ENCODE measurements around the gene RPH3AL.
"Not testable (repeated sequence)": the region's sequence is repeated elsewhere in the genome, so short reads cannot be mapped to it uniquely, and the experiment has no call there.

RPH3AL gene

DNA sequence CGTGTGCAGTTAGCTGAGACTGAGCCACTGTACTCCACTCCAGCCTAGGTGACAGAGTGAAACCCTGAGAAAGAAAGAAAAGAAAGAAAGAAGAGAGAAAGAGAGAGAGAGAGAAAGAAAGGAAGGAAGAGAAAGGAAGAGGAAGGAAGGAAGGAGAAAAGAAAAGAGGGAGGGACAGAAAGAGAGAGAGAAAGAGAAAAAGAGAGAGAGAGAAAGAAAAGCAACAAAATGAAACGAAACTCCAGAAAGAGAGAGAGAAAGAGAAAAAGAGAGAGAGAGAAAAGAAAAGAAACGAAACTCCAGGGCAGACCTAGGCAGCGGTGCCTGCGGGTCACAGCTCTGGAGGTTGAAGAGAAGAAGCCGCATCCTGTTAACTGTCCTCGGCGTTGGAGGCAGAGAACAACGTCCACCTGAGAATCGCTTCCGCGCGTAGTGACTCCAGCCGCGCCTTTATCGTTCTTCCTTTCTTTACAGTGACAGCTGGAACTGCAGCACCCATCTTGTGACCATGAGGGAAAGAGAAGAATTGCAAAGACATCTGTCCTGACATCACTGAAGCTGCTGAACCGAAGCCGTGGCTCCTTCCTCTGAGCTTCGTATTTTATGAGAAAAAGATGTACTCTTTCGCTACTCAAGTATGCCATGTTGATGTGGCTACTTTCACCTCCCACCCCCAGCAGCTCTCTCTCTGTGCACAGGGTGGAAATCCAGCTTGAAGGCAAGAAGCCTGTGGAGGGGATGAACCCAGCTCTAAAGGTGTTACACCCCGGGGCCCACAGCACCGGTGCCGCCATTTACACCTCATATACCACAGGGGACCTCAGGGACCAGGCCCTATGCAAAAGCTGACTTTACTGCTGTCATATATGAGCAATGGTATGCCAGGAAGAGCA is 114.3 kb downstream of the RPH3AL start:
- no peak for DNase-seq (ENCODE audit: low read depth in 2 of 2)

DNA sequence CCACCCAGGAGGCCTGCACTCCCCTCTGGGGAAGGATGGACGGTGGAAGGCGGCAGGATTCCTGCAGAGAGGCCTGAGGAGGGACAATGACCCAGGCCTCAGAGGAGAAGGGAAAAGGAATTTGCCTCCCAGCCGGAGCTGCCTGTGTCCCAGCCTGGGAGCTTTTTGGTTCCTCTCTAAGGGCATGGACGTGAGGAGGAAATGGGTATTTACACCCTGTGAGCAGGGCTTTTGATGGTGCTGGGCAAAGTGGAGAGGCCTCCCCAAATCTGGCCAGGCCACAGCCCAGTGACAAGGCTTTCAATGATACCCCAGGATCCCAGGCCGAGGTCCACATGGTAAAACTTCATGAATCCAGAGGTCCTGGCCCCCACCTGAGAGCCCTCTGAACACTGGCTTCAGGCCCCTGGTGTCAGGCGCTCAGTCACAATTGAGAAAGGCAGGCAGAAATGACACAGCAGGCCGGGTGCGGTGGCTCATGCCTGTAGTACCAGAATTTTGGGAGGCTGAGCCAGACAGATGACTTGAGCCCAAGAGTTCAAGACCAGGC is 115.1 kb downstream of the RPH3AL start:
- DNase-seq (ENCODE audit: low read depth in 2 of 2) = no peak

GRCh38 chr17:236641-237405 is 115.8 kb downstream of the RPH3AL start:
- no peak for DNase-seq (ENCODE audit: low read depth in 2 of 2)

DNA sequence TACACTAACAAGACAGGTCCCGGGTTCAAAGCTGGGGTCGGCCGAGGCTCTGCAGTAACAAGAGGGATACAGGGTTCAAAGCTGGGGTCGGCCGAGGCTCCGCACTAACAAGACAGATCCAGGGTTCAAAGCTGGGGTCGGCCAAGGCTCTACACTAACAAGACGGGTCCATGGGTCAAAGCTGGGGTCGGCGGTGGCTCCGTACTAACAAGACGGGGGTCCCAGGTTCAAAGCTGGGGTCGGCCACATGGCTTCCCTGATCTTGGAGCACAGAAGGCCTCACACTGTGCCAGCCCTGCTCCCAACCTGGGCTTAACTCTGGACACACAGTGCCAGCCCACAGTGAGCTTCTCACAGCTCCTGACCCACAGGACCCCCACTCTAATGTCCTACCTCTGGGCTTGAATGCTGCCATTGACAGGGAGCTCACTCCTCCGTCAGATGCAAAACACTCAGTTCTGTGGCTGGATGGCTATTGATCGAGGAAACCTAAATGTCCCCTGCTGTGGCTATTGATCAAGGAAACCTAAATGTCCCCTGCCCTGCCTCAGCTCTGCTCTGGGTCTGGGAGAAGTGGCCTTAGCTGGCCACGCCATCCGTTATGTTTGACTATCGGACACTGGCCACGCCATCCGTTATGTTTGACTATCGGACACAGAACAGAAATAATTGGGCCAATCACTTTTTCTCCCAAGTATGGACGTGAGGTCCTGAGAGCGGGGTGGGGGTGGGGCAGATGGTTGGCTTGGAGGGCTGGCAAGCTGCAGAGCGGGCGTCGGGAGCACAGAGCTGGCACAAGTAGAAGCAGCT is 116.6 kb downstream of the RPH3AL start:
- no peak for DNase-seq (ENCODE audit: low read depth in 2 of 2)

DNA sequence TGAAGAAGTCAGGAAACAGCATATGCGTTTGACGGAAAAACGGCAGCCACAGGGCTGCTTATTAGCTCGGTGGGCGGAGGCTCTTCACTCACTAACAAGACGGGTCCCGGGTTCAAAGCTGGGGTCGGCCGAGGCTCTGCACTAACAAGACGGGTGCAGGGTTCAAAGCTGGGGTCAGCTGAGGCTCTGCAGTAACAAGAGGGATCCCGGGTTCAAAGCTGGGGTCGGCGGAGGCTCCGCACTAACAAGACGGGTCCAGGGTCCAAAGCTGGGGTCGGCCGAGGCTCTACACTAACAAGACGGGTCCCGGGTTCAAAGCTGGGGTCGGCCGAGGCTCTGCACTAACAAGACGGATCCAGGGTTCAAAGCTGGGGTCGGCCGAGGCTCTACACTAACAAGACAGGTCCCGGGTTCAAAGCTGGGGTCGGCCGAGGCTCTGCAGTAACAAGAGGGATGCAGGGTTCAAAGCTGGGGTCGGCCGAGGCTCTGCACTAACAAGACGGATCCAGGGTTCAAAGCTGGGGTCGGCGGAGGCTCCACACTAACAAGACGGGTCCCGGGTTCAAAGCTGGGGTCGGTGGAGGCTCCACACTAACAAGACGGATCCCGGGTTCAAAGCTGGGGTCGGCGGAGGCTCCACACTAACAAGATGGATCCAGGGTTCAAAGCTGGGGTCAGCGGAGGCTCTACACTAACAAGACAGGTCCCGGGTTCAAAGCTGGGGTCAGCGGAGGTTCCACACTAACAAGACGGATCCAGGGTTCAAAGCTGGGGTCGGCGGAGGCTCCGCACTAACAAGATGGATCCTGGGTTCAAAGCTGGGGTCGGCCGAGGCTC is 117.4 kb downstream of the RPH3AL start:
- not testable (repeated sequence) for DNase-seq (ENCODE audit: low read depth in 2 of 2)

DNA sequence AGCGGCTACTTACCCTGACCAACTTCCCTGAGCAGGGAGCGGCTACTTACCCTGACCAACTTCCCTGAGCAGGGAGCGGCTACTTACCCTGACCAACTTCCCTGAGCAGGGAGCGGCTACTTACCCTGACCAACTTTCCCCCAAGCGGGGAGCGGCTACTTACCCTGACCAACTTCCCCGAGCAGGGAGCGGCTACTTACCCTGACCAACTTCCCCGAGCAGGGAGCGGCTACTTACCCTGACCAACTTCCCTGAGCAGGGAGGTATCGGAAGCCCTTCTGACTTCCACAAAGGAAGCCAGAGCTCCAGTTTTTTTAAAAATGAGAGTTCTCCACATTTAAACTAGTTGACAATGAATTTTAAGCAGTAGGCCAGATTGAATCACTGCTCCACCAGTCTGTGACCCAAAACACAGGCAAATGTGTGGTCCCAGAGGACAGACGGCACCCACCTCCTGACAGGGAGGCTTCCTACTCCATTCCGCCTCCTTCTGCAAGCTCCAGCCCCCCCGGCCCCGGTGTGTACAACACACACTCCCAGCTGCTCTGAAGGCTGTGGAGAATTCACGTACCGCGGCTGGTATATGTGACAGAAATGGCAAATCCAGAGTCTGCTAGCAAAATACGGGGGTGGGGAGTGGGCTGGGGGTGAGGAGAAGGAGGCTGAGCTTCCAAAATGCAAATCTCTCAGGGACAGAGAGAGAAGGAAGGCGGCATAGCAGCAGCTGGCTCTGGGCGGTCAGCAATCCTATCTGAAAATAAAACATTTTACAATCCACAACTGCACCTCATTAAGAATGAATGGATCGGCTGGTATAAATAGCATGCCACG is 118.2 kb downstream of the RPH3AL start:
- not testable (repeated sequence) for DNase-seq (ENCODE audit: low read depth in 2 of 2)

- DNase-seq (ENCODE audit: low read depth in 2 of 2) = no peak
Observed at GRCh38 chr17:233473-233941, 119.1 kb downstream of the RPH3AL start.

DNA sequence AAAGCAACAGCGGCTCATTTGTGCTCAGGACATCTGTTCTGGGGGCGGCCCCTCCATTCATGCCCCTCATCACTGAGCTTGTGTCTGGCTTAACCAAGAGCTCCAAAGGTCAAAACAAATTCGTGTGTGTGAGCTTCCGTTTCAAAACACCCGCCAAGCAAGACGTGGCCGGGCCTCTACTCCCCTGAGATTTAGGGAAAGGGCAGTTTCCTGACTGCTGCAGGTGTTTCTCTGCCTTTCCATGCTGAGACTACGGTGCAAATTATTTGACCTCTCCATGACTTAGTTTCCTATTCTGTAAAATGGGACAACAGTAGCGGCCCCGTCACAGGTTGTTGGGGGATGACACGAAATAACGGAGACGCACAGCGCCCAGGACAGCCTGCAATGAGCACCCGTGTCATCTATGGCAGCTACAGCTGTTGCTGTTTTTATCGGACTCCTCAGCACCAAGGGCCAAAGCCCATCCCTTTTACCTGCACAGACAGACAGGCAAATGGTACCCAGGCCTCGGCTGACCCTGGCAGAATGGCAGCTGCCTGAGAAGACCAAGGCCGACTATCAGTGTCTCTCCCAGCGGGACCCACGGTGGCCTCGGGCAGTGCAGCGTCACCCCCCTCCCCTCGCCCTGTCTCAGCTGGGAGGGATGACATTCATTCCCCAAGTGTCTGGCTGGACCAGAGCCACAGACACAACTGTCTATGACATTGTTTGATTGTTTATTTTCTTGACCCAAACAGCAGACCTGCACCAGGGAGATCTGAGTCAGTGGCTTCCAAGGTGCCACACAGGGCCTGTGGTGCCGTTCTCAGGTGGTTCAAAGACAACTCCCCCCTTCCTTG is 120.4 kb downstream of the RPH3AL start:
- no peak for DNase-seq (ENCODE audit: low read depth in 2 of 2)

DNA sequence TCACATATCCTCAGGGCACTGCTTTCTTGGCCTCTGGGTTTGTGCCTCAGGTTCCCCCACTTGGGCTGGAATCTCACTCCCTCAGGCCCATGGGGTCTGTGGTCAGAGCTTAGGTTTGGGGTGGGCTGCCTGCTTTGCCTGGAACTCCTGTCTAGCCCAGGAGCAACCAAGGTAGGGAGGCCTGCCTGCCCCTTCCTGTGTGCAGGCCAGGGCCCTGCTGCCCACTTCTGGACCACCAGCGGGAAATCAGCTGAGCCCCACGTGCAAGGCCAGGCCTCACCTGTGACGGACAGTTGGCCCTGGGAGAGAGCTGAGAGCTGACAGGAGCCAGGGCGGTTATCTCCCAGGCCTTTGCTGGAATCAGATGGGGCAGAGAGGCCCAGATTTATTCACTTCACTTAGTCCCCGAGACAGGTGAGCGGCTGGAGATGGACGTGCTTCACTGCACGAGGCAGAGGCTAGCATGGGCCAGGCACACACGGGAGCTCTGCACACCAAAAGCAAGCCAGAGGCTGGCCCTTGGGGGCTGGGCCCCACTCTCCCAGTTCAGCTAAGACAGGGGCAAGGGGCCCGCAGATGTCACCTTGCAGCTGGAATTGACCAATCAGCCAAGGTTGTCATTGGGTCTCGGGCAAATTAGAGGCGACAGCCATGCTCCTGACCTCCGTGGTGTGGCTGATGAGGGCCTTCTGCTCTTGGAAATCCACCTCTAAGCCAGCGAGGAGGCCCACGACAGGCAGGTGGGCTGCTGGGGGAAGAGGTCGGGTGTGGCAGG is 121.2 kb downstream of the RPH3AL start:
- no peak for DNase-seq (ENCODE audit: low read depth in 2 of 2)

DNA sequence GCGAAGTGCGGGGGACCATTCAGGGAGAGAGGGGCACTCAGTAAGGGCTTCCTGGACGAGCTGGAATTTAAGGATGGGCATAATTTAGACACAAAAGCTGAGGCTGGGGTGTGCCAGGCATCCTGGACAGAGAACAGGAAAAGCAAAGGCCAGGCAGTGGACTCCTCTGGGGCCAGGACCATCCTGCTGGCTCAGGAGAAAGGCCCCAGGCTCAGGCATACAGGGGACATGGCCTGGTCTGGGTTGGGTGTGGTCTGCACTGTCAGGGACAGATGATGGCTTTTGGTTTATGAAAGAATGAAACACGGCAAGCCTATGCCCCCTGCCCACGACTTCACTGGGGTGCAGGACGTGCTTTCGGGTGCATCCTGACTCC is 122.2 kb downstream of the RPH3AL start:
- DNase-seq (ENCODE audit: low read depth in 2 of 2) = no peak

GRCh38 chr17:229709-230394 is 122.8 kb downstream of the RPH3AL start:
- DNase-seq (ENCODE audit: low read depth in 2 of 2) = no peak

GRCh38 chr17:228951-229708 is 123.5 kb downstream of the RPH3AL start:
- no peak for DNase-seq (ENCODE audit: low read depth in 2 of 2)

- no peak for DNase-seq (ENCODE audit: low read depth in 2 of 2)
Observed at GRCh38 chr17:227946-228615, 124.5 kb downstream of the RPH3AL start.

GRCh38 chr17:227078-227945 is 125.3 kb downstream of the RPH3AL start:
- no peak for DNase-seq (ENCODE audit: low read depth in 2 of 2)

Measured in stimulated activated CD4-positive, alpha-beta T cell treated with anti-CD3 and anti-CD28 coated beads, Interleukin-4, amount 100 ng/mL, for 48 hours (primary cell).